ENCODE results near the gene MMUT.
"Not testable (repeated sequence)": the region's sequence is repeated elsewhere in the genome, so short reads cannot be mapped to it uniquely, and the experiment has no call there.

The MMUT gene

GRCh38 chr6:49416195-49416594, 46.9 kb downstream of the MMUT start:
- Histone ChIP-seq H3K9ac (ENCODE audit: low read length) (no peak overlapping the region), H3K4me3 (ENCODE audit: low read depth in 1 of 2, low read length in 2 of 2) (no peak overlapping the region), H3K36me3 (ENCODE audit: insufficient read depth, low read length) (no peaks in the 10 kb centered on the region), H3K4me1 (ENCODE audit: insufficient read depth, low read length) (no peaks in the 10 kb centered on the region), H3K9me3 (ENCODE audit: low read length) (no peaks in the 10 kb centered on the region), H3K27me3 (ENCODE audit: control insufficient read depth in 1 of 2, insufficient read depth in 2 of 2, low read length in 2 of 2) (no peaks in the 10 kb centered on the region), H3K27ac (ENCODE audit: low read depth, low read length) (no peak overlapping the region)

GRCh38 chr6:49415358-49415757, 47.7 kb downstream of the MMUT start:
- Histone ChIP-seq H3K27me3 (ENCODE audit: control insufficient read depth in 1 of 2, insufficient read depth in 2 of 2, low read length in 2 of 2) (no peaks in the 10 kb centered on the region), H3K36me3 (ENCODE audit: insufficient read depth, low read length) (no peaks in the 10 kb centered on the region), H3K9me3 (ENCODE audit: low read length) (no peaks in the 10 kb centered on the region), H3K27ac (ENCODE audit: low read depth, low read length) (no peak overlapping the region), H3K4me1 (ENCODE audit: insufficient read depth, low read length) (no peaks in the 10 kb centered on the region), H3K9ac (ENCODE audit: low read length) (no peak overlapping the region), H3K4me3 (ENCODE audit: low read depth in 1 of 2, low read length in 2 of 2) (no peak overlapping the region)

- Histone ChIP-seq H3K36me3 (ENCODE audit: insufficient read depth, low read length) (no peaks in the 10 kb centered on the region), H3K9me3 (ENCODE audit: low read length) (no peaks in the 10 kb centered on the region), H3K4me1 (ENCODE audit: insufficient read depth, low read length) (no peaks in the 10 kb centered on the region), H3K27me3 (ENCODE audit: control insufficient read depth in 1 of 2, insufficient read depth in 2 of 2, low read length in 2 of 2) (no peaks in the 10 kb centered on the region), H3K9ac (ENCODE audit: low read length) (no peak overlapping the region), H3K27ac (ENCODE audit: low read depth, low read length) (no peak overlapping the region), H3K4me3 (ENCODE audit: low read depth in 1 of 2, low read length in 2 of 2) (no peak overlapping the region)
Observed at GRCh38 chr6:49410564-49410963, 52.5 kb downstream of the MMUT start.

- H3K27me3 ChIP-seq (ENCODE audit: control insufficient read depth in 1 of 2, insufficient read depth in 2 of 2, low read length in 2 of 2), result no peaks in the 10 kb centered on the region
Observed at GRCh38 chr6:49409951-49410542, 53.0 kb downstream of the MMUT start.

GRCh38 chr6:49406250-49406970, 56.6 kb downstream of the MMUT start:
- Histone ChIP-seq H3K36me3 (ENCODE audit: insufficient read depth, low read length) (no peaks in the 10 kb centered on the region), H3K9ac (ENCODE audit: low read length) (no peak overlapping the region), H3K4me3 (ENCODE audit: low read depth in 1 of 2, low read length in 2 of 2) (no peak overlapping the region)

More at GRCh38 chr6:49409951-49410542, 53.0 kb downstream of the MMUT start:
- Histone ChIP-seq H3K9me3 (ENCODE audit: low read length) (no peaks in the 10 kb centered on the region), H3K9ac (ENCODE audit: low read length) (no peak overlapping the region), H3K4me3 (ENCODE audit: low read depth in 1 of 2, low read length in 2 of 2) (no peak overlapping the region), H3K4me1 (ENCODE audit: insufficient read depth, low read length) (no peaks in the 10 kb centered on the region), H3K36me3 (ENCODE audit: insufficient read depth, low read length) (no peaks in the 10 kb centered on the region), H3K27ac (ENCODE audit: low read depth, low read length) (no peak overlapping the region)

GRCh38 chr6:49401063-49401462, 62.0 kb downstream of the MMUT start:
- H3K9ac ChIP-seq (ENCODE audit: low read length), result no peak overlapping the region
- no peak overlapping the region for H3K4me3 ChIP-seq (ENCODE audit: low read depth in 1 of 2, low read length in 2 of 2)
- H3K4me1 ChIP-seq (ENCODE audit: insufficient read depth, low read length), result no peaks in the 10 kb centered on the region
- H3K27ac ChIP-seq (ENCODE audit: low read depth, low read length), result no peak overlapping the region
- H3K9me3 ChIP-seq (ENCODE audit: low read length), result no peaks in the 10 kb centered on the region
- no peaks in the 10 kb centered on the region for H3K36me3 ChIP-seq (ENCODE audit: insufficient read depth, low read length)
- no peaks in the 10 kb centered on the region for H3K27me3 ChIP-seq (ENCODE audit: control insufficient read depth in 1 of 2, insufficient read depth in 2 of 2, low read length in 2 of 2)

More at GRCh38 chr6:49406250-49406970, 56.6 kb downstream of the MMUT start:
- no peaks in the 10 kb centered on the region for H3K9me3 ChIP-seq (ENCODE audit: low read length)
- H3K27me3 ChIP-seq (ENCODE audit: control insufficient read depth in 1 of 2, insufficient read depth in 2 of 2, low read length in 2 of 2), result no peaks in the 10 kb centered on the region
- H3K4me1 ChIP-seq (ENCODE audit: insufficient read depth, low read length), result no peaks in the 10 kb centered on the region
- no peak overlapping the region for H3K27ac ChIP-seq (ENCODE audit: low read depth, low read length)

- not testable (repeated sequence) for H3K4me1 ChIP-seq (ENCODE audit: insufficient read depth, low read length); H3K36me3 ChIP-seq (ENCODE audit: insufficient read depth, low read length)
Observed at GRCh38 chr6:49386667-49387508, 76.2 kb downstream of the MMUT start.

GRCh38 chr6:49384904-49385303, 78.1 kb downstream of the MMUT start:
- Histone ChIP-seq H3K27me3 (ENCODE audit: control insufficient read depth in 1 of 2, insufficient read depth in 2 of 2, low read length in 2 of 2) (no peaks in the 10 kb centered on the region), H3K4me1 (ENCODE audit: insufficient read depth, low read length) (no peaks in the 10 kb centered on the region), H3K36me3 (ENCODE audit: insufficient read depth, low read length) (no peaks in the 10 kb centered on the region), H3K9me3 (ENCODE audit: low read length) (no peaks in the 10 kb centered on the region), H3K4me3 (ENCODE audit: low read depth in 1 of 2, low read length in 2 of 2) (no peak overlapping the region), H3K9ac (ENCODE audit: low read length) (no peak overlapping the region), H3K27ac (ENCODE audit: low read depth, low read length) (no peak overlapping the region)

More at GRCh38 chr6:49386667-49387508, 76.2 kb downstream of the MMUT start:
- not testable (repeated sequence) for H3K4me3 ChIP-seq (ENCODE audit: low read depth in 1 of 2, low read length in 2 of 2); H3K9me3 ChIP-seq (ENCODE audit: low read length); H3K27me3 ChIP-seq (ENCODE audit: control insufficient read depth in 1 of 2, insufficient read depth in 2 of 2, low read length in 2 of 2); H3K9ac ChIP-seq (ENCODE audit: low read length); H3K27ac ChIP-seq (ENCODE audit: low read depth, low read length)
